NCI-H2081 (cell line): ENCODE measurements around the gene ADRA2C.

Source experiments
- DNase-seq, 2 experiments: peaks; one replicate each; lab custom pipeline; 2025; lab: John Stamatoyannopoulos, UW

Gene ADRA2C

DNA sequence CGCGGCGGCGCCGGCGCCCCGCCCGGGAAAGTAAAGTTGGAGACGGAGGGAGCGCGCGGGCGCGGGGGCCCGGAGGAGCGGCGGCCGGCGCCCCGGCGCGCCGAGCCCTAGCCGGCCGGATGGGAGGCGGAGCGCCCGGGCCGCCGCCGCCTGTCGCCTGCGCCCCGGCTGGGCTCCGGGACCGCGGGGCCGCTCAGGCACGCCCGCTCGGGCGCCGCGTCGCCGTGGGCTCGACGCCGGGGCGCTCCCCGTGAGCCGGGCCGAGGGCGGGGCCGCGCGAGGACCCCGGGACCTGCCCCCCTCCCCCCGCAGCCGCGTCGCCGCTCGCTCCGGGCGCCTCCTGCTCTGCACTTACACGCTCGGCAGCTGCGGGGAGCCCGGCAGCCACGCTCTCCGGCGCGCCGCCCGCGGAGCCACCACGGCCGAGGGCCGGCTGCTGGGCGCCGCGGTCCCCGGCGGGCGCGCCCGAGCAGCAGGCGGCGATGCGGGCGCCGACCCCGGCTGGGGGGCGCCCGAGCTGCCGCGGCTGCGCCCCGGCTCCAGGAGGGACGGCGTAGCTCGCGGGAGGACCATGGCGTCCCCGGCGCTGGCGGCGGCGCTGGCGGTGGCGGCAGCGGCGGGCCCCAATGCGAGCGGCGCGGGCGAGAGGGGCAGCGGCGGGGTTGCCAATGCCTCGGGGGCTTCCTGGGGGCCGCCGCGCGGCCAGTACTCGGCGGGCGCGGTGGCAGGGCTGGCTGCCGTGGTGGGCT lies at the start of gene ADRA2C:
Gene ADRA2C, plus strand, starts transcription at position 350 of the 749 bp plus-strand sequence. Its CDS starts 222 bp downstream, at position 572.
- no peak for DNase-seq

DNA sequence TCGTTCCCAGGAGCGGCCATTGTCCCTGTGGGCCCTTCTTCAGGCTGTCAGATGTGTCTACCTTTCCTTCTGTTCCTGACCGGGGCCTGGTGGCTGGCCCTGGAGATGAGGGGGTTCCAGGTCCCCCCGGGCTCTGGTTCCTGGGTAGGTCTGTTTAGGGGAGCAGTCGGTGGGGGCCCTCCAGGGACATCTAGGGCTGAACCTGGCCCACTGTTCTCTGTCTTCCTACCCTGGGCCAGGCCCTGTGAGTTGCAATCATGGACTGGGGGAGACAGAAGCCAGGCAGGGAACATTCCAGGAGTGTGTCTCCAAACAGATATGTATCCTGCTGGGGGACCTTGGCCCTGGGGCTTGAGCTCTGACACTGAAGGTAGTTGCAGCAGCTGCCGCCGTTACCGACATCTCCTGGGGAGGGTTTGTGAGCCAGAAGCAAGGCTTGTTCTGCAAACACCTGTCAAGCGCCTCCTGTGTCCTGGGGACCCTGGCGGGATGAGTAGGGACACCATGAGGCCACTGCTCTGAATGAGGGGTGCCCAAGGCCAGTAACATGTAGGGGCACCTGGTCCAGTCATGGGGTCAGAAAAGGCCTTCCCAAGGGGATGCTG lies 49.5 kb upstream of the ADRA2C start:
- no peak for DNase-seq

DNA sequence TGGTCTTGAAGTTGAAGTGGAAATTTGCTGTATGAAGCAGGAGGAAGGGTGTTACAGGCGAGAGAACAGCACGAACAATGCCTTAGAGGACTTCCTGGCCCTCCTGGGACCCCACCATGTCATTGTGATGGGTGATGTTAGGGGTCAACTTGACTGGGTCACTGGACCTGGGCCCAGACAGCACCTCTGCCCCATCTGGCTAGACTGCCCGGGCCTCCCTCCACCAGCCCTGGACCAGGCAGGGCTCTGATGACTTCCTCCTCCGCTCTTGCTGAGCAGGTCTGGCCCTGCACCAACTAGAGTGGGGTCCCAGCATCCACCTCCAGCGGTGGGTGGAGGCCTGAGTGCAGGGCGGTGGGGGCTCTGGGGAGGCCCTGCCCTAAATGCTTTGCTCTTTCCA lies 48.9 kb upstream of the ADRA2C start:
- DNase-seq: no peak

DNA sequence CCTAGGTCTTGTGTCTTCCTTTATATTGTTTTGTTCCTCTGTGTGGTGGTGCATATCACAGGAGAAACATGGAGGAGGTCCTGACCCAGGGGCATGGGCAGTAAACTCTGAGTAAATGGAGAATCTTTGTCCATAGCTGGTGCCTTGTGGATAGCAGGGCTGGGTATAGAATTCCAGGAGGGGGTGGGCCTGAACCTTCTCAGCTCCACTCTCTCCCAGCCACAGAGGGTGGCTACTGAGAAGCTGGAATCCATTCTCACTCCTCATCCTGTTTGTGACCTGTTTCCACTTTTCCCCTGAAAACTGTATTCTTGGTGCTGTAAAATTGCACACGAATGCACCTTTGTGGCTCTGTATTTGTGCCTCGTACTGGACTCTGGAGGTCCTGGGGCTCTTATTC lies 47.7 kb upstream of the ADRA2C start:
- DNase-seq: no peak

DNA sequence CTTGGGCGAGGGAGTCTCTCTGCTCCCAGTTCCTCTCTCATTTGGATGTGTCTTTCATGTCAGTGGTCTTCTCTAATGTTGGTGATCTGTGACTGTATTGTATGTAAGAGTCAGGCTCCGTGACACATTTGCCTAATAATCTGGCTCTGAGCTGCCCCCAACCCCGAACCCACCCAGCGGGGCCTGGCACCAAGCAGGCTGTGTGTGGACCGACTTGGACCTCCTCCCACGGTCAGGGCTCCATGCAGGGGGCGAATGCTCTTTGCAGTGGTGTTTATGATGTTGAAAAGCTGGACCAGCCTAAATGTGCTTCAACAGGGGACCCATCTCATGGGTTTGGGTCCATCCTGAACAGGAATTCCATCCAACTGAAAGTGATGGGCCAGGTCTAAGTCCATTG lies 47.0 kb upstream of the ADRA2C start:
- no peak for DNase-seq

DNA sequence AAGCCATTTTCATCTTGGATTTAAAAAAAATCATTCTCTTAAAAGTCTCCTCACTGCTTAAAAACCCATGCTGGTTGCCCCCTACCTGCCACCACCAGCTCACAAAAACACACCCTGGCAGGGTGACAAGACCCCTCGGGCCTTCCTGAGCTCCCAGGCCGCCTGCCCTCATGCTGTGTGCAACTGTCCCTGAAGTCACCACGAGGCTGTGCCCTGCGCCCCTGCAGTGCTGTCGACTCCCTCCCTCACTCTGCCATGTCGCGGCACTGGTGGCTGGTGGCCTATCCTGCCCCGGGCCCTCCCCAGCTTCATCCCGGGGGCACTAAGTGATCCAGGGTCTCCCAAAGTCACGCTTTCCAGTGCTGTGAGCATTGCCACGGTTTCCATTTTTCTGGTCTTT lies 46.3 kb upstream of the ADRA2C start:
- DNase-seq: no peak

DNA sequence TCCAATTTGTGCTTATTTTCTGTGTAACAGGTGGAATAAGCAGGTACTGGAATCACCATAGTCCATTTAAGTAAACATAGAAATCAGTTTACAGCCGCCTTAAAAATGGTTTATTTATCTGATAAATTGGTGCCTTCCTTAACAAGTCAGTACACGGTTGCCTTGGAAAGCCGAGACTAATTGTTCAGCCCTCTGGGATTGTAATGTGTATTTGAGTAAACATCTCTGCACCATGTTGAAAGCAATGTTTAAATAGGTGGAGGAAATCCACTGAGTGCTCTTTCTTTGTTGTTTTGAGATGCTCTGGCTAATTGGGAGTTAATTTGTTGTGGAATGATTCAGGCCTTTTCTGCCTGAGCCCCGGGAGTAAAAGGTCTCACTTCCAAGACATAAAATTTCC lies 45.7 kb upstream of the ADRA2C start:
- peak; percentile 8 to 65 for DNase-seq

DNA sequence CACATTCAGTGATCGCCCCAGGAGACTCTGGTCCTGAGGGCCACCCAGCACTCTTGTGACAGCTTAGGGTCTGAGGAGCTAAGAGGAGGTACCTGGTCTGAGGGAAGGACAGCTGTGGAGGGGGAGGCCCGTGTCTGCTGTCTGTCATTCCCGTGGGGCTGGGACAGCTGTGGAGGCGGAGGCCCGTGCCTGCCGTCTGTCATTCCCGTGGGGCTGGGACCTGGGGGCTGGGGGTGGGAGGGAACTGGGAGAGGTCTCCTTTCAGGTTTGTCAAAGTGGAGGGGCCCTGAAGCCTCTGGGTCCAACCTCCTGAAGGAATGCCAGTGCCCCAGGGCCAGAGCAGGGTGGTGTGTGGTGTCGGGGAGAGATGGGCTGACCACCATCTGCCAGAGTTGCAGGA lies 45.0 kb upstream of the ADRA2C start:
- DNase-seq: no peak

DNA sequence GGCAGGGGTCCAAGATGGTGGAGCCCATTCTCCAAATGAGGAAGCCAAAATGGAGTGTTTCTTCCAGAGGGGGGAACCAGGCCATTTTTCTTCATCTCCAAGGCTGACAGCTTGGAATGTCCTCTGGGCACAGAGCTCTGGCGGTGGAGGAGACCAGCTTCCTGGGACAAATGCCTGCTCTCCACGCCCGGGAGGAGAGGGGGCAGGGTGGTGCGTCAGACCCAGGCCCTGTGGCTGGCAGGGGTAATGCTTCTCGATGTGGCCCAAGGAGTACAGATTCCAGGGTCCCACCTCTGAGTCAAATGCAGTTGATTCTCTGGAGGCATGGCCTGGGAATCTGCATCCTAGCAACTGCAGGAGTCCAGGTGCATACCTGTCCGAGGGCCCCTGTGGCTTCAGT lies 44.6 kb upstream of the ADRA2C start:
- DNase-seq: no peak

DNA sequence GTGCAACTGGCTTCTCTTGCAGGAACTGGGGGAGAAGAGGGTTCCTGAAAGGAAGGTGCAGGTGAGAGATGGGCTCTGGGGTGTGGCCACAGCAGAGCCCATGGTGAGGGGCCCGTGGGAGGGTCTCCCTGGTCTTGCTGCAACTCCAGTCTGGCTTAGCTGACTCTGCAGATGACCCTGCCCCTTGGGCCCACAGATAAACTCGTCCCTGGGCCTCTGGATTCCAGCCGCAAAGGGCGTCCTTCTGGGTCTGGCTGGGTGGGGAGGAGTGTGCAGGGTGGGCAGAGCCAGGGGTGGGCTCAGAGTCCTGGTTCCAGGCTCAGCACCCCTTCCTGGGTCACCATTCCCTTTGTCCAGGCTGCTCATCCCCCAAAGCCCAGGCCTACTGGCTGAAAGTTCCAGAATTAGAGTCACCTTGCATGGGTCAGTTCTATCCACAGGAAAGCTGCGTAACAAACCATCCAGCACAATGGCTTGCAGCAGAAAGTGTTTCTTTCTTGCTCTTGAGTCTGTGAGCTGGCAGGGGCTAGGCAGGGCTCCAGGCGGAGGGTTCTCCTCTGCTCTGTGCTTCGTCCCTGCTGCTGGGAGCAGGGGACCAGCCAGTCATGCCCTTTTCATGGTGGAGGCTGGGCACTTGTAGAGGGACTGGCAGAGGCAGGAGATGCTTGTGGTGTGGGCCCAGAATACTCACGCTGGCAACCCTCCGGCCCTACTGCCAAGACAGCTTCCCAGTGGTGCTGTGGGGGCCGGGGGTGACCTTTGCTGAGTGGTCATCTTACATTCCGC lies 43.5 kb upstream of the ADRA2C start:
- no peak for DNase-seq

DNA sequence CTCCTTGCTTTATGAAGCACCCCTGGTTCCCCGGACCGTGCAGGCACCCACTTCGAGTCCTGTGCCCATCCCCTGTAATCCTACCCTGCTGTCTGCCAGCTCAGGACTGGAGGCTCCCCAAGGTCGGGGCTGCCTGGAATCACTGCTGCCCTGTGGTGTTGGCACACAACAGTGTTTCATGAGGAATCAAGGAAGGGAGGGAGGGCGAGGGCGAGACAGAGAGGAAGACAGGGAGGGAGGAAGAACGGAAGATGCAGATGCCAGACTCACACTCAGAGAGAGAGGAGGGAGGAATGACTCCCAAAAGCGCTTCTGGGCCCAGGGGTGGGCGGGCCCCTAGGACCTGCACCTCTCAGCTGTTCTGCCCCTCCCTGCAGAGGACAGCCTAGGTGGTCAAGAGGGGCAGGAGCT lies 42.9 kb upstream of the ADRA2C start:
- no peak for DNase-seq

DNA sequence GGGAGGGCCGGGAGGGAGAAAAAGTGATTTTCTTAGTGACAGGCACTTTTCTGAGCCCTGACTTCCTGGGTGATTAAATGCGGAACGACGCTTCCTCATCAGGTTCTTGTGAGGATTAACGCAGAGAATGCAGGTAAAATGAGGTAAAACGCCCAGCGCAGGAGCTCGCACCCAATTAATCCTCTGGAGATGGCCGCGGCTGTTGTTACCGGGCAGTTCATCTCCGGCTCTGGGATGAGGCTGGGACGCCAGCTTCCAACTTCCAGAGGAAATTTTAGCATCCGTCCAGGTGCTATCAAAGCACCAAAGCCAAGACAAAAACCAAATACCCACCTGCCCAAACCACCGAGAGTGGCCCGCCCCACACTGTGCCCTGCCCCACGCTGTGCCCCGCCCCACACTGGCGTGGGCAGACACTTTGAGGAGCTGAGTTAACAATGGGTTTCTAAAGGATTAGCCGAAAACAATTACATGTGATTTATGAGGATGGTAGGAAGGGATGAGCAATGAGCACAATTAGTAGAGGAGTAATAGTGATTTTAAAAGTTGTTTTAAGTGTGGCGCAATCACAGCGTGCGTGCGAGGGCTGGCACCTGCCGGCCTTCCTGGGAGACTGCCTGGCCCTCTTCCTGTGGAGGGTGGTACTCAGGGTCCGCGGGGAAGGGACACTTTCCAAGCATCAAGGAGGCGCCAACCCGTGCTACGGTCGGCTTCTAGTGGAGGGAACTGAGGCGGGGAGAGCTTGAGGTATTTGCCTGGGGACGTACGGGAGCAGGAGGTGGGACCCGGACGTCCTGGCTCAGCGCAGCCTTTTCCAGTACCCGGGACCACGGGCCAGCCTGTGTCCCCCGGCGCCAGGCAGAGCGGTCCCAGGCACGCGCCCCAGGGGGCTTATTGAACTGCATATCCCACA lies 41.6 kb upstream of the ADRA2C start:
- no peak for DNase-seq

DNA sequence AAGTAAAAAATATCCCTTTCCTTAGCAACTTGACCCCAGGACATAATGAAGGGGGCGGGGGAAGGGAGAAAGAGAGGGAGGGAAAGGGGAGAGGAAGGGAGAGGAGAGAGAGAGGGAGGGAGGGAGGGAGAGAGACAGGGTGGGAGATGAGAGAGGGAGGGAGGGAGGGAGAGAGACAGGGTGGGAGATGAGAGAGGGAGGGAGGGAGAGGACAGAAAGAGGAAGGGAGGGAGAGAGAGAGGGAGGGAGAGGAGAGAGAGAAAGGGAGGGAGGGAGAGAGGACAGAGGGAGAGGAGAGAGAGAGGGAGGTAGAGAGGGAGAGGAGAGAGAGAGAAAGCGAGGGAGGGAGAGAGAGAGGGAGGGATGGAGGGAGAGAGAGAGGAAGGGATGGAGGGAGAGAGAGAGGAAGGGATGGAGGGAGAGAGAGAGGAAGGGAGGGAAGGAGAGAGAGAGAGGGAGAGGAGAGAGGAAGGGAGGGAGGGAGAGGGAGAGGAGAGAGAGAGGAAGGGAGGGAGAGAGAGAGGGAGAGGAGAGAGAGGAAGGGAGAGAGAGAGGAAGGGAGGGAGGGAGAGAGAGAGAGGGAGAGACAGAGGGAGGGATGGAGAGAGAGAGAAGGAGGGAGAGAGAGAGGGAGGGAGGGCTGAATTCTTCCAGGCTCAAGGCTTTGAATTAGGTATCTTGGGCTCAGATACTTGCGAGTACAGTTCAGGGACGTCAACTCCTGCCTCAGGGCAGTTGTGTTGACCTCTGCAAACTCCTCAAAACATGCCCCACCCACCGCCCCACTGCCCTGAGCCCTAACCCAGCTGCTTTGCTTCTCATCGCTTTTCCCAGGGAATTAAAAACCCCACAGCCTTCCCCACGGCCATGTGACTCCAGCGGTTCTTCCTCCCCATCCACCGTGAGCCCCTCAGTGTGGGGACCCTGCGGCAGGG lies 40.0 kb upstream of the ADRA2C start:
- no peak for DNase-seq

DNA sequence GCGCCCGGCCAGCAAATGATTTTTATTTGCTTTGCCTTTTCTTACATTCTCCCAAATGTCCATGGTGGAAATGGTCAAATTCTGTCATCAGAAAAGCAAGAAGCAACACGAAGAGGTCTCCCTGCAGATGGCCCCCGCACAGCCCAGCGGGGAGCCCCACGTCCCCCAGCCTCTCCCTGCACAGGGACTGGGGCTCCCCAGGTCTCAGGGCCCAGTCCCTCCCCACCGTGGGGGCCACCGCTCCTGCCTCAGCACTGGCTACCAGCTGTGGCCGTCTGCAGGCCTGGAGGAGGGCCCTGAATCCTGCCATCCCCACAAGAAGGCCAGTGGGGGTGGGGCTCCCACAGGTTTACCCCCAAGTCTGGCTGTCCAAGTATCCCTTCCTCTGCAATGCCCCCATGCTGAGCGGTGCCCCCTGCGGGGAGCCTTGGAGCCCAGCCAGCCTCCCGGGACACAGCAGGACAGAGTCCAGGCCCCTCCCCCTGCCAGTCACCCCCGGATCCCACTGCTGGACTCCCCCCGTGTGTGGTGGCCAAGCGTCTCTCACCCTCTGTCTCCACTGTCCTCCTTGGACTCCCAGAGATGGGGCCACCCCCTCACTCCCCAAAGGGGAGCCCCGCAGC lies 38.2 kb upstream of the ADRA2C start:
- DNase-seq: no peak

DNA sequence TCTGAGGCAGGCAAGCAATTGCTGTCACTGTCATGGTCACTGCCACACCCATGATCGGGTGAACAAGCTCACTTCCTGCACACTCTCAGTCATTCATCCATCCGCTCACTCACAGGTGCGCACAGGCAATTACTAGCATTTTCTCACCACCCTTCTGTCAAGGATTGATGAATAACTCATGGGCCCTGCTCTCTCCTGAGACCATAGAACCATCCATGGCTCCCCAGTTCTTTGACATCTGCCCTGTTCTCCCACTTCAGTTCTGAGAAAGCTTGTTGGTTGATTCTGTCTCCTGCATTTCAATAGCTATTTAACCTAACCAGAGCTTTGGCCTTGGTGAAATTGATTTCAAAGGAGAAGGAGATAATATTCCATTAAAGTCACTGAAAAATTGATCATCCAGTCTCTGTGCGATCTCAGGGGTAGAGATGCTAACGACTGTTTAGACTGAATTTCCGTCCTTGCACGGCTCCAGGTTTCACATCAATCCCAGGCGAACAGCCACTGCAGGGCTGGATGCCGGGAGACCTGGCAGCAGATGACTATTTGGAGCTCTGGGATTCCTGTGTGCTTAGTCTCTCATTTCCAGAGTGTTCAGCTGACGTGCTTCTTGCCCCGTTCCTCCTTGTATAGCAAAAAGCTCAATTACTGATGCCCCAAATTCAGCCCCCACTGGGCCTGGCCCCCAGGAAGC lies 36.9 kb upstream of the ADRA2C start:
- no peak for DNase-seq

DNA sequence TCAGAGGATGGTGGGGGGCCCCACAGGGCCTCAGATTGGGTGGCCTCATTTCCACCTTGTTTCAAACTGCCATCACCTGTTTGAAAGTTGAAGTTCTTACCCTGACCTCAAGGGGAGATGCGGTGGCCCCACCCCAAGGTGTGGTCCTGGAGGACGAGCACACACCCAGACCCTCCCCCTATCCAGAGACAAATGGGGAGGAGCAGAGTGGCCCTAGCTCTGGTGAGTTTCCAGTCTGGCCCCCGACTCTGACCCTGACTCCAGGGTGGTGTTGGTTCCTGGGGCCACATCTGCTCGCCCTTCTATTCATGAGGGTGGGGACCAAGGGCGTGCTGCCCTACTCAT lies 36.3 kb upstream of the ADRA2C start:
- no peak for DNase-seq

DNA sequence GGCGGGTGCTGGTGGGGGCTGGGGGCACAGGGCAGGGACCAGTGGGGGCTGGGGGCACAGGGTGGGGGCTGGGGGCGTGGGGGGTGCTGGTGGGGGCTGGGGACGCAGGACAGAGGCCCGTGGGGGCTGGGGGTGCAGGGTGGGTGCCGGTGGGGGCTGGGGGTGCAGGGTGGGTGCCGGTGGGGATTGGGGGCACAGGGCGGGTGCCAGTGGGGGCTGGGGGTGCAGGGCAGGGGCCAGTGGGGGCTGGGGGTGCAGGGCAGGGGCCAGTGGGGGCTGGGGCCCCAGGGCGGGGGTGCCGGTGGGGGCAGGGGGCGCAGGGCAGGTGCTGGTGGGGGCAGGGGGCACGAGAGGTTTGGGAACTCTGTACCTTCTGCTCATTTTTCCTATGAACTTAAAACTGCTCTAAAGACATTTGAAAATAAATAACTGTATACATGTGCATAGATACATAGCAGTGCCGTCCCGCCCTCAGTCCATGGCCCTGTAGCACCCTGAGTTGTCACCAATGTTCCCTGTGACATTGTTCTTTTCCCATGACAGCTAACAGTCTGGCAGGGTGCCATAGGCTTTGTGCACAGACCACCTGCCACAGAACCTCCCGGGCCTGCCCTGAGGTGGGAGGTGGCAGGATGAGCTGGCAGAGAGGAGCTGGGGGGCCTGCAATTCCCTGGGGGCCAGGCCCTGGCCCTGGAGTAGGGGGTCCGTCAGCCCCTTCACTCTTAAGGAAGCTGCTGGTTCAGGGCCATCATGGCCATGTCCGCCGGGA lies 35.6 kb upstream of the ADRA2C start:
- no peak for DNase-seq

DNA sequence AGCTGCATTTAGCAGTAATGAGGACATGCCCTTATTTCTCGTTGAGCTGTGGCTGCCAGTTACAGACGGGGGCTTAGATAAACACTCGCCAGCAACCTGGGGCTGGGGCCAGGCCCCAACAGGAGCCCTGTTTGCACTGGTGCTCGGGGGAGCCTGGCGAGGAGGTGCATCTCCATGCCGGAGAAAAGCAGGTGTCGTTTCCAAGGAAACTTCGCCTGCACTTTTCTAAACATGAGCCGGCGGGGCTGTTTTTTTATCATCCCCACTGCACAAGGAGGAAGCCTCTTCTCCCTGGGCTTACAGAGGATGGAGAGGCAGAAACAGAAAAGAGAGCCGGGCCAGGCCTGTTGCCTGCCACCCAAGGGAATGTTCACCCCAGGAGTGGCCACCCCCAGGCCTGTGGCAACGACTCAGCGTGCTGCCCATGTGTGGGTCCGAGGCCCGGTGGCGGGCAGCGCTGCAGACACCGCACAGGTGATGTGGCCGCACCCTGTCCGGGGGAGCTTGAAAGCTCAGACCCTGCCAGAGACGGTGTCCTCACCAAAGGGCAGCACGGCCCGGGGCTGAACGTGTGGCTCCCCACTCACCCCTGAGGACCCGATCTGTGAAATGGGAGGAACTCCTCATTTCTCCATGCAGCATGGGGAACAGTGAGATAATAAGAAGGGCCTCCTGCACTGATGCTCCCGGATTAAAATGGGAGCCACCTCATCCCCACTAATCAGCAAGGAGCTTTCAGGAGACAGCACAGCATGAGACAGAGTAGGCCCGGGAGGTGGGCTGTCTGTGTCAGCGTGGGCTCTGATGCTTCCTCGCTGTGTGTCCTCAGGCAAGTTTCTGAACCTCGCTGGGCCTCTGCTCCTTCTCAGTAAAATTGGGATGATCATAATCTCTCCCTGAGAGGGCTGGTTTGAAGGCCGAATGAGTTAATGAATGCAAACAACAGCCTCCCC lies 33.8 kb upstream of the ADRA2C start:
- no peak for DNase-seq
